GM12872 (cell line): ENCODE data around the gene LRRC9.

ENCODE experiments used
- TF ChIP-seq, protein P1 (sequence below): IDR thresholded peaks from 3 replicates; pipeline ENCODE4 v1.5.1; 2011; ENCODE audit warnings: low read depth, mild to moderate bottlenecking, low read length, moderate library complexity; ENCODE audit not compliant: insufficient read depth

LRRC9 gene

DNA sequence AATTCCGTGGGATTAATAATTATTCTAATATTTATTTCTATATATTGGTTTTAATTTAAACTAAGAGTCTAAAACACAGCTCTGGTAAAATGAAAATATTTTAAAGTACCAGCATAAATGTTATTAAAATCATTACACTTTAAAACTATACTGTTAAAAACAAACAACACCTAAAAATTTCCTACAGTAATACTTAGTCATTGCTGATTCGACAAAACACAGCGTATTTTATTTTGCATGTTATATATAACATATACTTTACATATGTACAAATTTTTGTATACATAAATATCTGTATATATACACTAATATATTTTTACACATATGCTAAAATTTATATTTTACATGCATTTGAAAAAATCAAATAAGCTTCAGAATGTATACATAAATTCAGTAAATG, 165.7 kb downstream of the LRRC9 start:
- TF ChIP-seq, protein P1, sequence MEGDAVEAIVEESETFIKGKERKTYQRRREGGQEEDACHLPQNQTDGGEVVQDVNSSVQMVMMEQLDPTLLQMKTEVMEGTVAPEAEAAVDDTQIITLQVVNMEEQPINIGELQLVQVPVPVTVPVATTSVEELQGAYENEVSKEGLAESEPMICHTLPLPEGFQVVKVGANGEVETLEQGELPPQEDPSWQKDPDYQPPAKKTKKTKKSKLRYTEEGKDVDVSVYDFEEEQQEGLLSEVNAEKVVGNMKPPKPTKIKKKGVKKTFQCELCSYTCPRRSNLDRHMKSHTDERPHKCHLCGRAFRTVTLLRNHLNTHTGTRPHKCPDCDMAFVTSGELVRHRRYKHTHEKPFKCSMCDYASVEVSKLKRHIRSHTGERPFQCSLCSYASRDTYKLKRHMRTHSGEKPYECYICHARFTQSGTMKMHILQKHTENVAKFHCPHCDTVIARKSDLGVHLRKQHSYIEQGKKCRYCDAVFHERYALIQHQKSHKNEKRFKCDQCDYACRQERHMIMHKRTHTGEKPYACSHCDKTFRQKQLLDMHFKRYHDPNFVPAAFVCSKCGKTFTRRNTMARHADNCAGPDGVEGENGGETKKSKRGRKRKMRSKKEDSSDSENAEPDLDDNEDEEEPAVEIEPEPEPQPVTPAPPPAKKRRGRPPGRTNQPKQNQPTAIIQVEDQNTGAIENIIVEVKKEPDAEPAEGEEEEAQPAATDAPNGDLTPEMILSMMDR: no peak

DNA sequence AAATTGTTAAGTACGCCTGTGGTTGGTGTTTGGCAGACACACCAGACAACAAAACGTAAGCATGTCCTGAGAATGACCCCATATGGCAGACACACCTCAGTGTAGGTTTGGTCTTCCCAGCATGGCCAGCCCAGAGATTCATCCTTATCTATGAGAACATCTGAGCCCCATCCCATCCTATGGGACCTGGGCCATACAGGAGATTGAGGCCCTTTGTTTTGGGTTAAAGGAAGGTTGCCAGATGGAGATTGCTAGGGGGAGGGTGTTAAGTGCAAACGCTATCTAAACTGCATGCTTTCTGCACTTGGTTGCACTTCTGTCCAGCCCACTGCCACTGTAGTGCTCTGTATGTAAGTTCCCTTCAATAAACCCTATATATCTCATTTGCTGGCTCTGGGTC, 167.7 kb downstream of the LRRC9 start:
- TF ChIP-seq, protein P1: no peak

DNA sequence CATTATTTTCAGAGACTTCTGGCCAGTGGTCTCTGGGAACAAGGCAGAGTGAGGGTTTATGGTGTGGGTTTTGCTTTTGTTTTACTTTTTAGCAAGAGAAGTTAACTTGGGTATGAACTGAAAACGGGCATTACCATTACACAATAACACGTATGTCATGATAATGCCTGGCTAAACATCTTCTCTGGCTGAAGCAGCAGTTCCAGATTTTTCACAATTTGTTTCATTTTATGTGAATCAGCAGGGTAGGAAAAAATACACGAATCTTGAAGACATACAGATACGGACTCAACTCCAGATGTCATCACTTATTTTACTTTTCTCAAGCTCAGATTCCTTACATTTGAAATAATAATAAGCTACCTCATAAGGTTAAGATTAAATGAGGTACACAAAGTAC, 169.3 kb downstream of the LRRC9 start:
- TF ChIP-seq, protein P1: no peak

DNA sequence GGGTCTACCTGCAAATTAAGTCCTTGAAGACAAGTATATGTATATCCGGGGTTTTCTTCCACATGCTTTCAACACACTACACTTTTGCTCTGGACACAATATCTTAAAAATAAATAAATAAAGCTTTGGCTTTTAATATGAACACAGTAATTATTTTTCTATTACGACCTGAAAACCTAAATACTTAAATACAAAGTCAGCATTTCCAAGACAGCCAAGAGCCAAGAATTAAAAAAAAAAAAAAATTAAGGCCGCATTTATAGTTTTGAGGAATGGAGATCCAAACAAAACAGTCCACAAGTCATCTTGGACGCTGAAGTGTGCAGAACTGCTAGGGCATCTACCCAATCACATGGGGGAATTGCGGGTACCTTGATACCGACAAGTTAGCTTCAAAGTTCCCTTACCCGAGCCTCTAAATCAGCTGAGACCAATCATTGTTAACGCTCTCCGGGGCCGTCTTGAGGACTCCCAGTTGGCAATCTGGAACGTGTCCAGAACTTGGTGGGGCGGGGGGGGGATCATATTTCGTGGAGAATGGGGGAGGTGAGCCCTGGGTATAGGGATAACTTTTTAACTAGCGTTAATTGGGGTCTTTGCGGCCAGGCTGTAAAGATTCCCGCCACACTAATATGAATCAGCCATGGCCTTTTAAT, 171.0 kb downstream of the LRRC9 start:
- TF ChIP-seq, protein P1: no peak

DNA sequence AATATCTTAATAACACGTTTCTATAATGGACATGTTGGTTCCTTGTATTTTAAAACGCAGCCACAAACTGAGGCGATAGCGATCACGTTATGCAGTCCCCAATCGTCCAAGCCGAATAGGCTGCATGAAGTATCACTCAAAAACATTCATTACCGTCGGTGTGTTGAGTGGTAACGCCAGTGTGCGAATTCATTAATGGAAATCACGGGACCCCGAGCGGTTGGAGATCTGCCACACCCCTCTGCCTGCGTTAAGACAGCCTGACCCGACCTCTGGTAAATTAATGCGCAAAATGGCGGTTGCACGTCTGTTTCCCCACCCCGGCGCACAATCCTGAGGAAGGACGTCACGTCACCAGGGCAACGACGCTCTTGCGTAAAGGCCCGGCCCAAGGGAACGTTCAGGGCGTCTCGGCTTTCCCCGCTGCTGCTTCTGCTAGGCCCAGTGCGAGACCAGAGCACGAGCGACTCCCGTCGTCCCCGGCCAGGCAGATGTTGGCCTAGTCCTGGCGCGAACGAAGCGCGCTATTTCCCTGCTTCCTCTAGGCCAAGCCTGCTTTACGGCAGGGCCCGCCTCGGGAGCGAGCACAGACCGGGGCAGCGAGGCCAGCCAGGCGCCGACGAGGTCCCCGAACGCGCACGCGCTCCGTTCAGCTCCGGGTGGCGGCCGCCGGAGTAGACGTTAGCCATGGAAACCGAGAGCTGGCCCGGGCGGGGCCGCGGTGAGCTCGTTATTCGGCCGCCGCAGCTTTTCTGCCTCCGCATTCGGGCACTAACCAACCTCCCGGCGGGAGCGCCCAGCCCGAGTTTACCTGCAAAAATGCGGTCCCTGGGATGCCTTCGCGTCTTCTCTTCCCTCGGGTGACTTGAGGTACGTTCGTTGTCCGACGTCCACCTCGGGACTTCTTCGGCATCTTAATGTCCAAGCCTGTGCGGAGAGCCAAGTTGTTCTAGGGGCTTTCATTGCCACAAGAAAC, 171.9 kb downstream of the LRRC9 start, which contains the start of gene PCNX4:
Gene PCNX4 (plus strand): TSS at position 374 of the 976 bp plus-strand sequence. CDS start 15,716 bp downstream, outside the sequence.
- TF ChIP-seq, protein P1: no peak

DNA sequence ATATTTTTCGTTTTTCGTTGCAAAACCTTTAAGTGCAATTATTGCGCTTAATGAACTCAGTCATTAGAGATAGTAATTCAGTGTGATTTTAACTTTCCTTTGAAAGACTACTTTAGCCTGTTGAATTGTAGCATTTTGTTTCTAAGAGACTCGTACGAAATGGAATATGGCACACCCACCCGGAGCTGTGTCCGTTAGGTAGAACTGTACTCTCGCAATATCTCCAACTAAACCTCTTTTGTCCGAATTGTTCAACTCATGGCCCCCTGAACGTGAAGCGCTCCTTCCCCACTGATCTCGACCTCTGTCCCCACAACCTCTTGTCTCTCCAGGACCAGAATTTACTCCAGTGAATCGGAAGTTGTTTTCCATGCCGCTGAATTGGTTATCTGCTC, 172.6 kb downstream of the LRRC9 start:
- TF ChIP-seq, protein P1: no peak

DNA sequence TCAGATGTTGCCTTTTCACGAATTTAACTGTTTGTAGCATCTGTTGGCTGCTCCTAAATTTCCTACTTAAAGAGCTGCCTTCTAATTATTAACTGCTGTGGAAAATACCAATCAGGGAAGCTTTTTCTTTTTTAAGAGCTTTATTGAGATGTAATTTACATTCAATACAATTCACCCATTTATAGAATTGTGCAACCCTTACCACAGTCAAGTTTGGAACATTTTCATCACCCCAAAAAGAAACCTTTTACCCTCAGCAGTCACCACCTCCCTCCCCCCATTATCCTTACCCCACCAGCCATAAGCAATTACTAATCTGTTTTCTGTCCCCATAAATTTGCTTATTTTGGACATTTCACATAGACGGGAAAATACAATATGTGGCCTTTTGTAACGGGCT, 173.1 kb downstream of the LRRC9 start:
- TF ChIP-seq, protein P1: no peak
